ENCODE results near the gene SLC6A15.

GRCh38 chr12:84840356-84840755 is 72.2 kb downstream of the SLC6A15 start:
- no peak for TF ChIP-seq RBM25 (IDR thresholded peaks at IDR 0.05; ENCODE audit: low read depth, low read length, severe bottlenecking)
- TF ChIP-seq XRCC5 (IDR thresholded peaks at IDR 0.05; ENCODE audit: low read depth, low read length), result no peak
- TF ChIP-seq, protein P1, sequence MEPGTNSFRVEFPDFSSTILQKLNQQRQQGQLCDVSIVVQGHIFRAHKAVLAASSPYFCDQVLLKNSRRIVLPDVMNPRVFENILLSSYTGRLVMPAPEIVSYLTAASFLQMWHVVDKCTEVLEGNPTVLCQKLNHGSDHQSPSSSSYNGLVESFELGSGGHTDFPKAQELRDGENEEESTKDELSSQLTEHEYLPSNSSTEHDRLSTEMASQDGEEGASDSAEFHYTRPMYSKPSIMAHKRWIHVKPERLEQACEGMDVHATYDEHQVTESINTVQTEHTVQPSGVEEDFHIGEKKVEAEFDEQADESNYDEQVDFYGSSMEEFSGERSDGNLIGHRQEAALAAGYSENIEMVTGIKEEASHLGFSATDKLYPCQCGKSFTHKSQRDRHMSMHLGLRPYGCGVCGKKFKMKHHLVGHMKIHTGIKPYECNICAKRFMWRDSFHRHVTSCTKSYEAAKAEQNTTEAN (CRISPR knock-in tag; IDR thresholded peaks at IDR 0.05), result no peak
- TF ChIP-seq, protein P2, sequence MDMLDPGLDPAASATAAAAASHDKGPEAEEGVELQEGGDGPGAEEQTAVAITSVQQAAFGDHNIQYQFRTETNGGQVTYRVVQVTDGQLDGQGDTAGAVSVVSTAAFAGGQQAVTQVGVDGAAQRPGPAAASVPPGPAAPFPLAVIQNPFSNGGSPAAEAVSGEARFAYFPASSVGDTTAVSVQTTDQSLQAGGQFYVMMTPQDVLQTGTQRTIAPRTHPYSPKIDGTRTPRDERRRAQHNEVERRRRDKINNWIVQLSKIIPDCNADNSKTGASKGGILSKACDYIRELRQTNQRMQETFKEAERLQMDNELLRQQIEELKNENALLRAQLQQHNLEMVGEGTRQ (CRISPR knock-in tag; IDR thresholded peaks at IDR 0.05), result no peak
- TF ChIP-seq TAF7 (tag; IDR thresholded peaks at IDR 0.05), result no peak
- no peak for TF ChIP-seq CBX3 (IDR thresholded peaks at IDR 0.05; ENCODE audit: borderline replicate concordance in 1 of 2, low read length in 2 of 2)
- no peak for TF ChIP-seq FOXM1 (IDR thresholded peaks at IDR 0.05; ENCODE audit: low read depth)
- TF ChIP-seq FOXM1 (CRISPR knock-in tag; IDR thresholded peaks at IDR 0.05; ENCODE audit: low read depth), result no peak
- no peak for TF ChIP-seq GATA2 (CRISPR knock-in tag; IDR thresholded peaks at IDR 0.05)

All from K562 (cell line).